ENCODE data around the gene UBTD2.

Gene UBTD2

GRCh38 chr5:172188033-172188892, 95.3 kb downstream of the UBTD2 start, which contains the start of gene STK10:
TSS of gene STK10 (minus strand) at chr5:172188224. CDS start at chr5:172188042, 182 bp downstream.
- peak; percentile 89 for DNase-seq (ENCODE audit: low read depth)
- peak; percentile 75 for TF ChIP-seq CTCF (conservative IDR thresholded peaks at IDR 0.05; ENCODE audit: low read depth, low read length)

GRCh38 chr5:172187118-172188032, 96.2 kb downstream of the UBTD2 start:
- TF ChIP-seq CTCF (conservative IDR thresholded peaks at IDR 0.05; ENCODE audit: low read depth, low read length), result peak; percentile 8
- peak; percentile 75 for DNase-seq (ENCODE audit: low read depth)
- peak overlapping the region; percentile 95 for H3K4me3 ChIP-seq (ENCODE audit: low read depth, low read length)

More at GRCh38 chr5:172188033-172188892, 95.3 kb downstream of the UBTD2 start, which contains the start of gene STK10:
- H3K4me3 ChIP-seq (ENCODE audit: low read depth, low read length), result peak within 1 kb of the TSS; percentile 95

- no peak for TF ChIP-seq CTCF (conservative IDR thresholded peaks at IDR 0.05; ENCODE audit: low read depth, low read length)
- DNase-seq (ENCODE audit: low read depth), result no peak
- peak overlapping the region; percentile 95 for H3K4me3 ChIP-seq (ENCODE audit: low read depth, low read length)
Observed at GRCh38 chr5:172186114-172186695, 97.4 kb downstream of the UBTD2 start.

DNA sequence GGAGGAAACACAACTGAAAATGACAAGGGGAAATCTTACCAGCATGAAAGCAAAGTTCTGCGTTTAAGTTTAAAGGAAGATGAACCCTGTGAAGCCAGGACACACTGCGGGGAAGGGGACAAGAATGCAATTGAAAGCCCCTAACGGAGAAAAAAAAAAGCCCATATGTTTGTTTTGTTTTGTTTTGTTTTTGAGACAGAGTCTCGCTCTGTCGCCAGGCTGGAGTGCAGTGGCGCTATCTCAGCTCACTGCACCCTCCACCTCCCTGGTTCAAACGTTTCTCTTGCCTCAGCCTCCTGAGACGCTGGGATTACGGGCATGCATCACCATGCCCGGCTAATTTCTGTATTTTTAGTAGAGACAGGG, 98.5 kb downstream of the UBTD2 start:
- no peak overlapping the region for H3K4me3 ChIP-seq (ENCODE audit: low read depth, low read length)
- no peak for TF ChIP-seq CTCF (conservative IDR thresholded peaks at IDR 0.05; ENCODE audit: low read depth, low read length)
- DNase-seq (ENCODE audit: low read depth), result no peak

DNA sequence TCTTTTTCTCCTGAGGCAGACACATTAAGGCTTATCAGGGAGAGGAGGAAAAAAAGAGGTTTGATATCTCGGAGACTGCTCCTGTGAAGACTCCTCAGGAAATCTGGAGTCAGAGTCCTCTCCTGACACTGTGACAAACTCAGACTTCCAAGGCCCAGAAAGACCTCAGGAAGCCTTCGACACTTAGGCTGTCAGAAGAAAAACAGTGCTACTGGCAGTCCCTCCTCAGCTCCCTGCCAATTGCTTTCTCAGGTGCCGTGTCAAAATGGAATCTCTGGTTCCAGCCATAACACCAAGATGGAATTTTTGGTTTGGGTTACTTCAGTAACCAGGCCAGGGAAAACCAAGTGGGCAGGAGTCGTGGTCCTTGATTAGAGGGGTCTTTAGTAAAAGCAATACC, 99.7 kb downstream of the UBTD2 start:
- DNase-seq (ENCODE audit: low read depth), result no peak
- no peak overlapping the region for H3K4me3 ChIP-seq (ENCODE audit: low read depth, low read length)
- TF ChIP-seq CTCF (conservative IDR thresholded peaks at IDR 0.05; ENCODE audit: low read depth, low read length), result no peak

DNA sequence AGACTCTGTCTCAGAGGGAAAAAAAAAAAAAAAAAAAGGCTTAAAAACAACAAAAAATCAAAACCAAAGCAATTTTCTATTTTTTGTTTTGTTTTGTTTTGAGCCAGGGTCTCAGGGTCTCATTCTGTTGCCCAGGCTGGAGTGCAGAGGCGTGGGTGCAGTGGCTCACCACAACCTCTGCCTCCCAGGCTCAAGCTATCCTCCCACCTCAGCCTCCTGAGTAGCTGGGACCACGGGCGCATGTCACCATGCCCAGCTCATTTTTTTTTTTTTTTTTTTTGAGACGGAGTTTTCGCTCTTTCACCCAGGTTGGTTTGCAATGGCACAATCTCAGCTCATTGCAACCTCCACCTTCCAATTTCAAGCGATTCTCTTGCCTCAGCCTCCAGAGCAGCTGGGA, 101.3 kb downstream of the UBTD2 start:
- no peak for DNase-seq (ENCODE audit: low read depth)
- H3K4me3 ChIP-seq (ENCODE audit: low read depth, low read length), result no peak overlapping the region
- TF ChIP-seq CTCF (conservative IDR thresholded peaks at IDR 0.05; ENCODE audit: low read depth, low read length), result no peak
